ENCODE measurements around the gene CLEC7A.

GRCh38 chr12:10169104-10169503 lies 39.1 kb upstream of the CLEC7A start:
- TF ChIP-seq ARNT (IDR thresholded peaks at IDR 0.05) (no peak), TARDBP (IDR thresholded peaks at IDR 0.05) (no peak), BHLHE40 (IDR thresholded peaks at IDR 0.05; ENCODE audit: borderline replicate concordance) (no peak), FOXK2 (IDR thresholded peaks at IDR 0.05) (no peak), SUZ12 (IDR thresholded peaks at IDR 0.05) (no peak), HDGF (IDR thresholded peaks at IDR 0.05; ENCODE audit: borderline replicate concordance) (no peak)
